GM23338 (cell line): ENCODE measurements around the gene SSR4. TPM values are rescaled to one million over a fixed set of nuclear protein-coding genes. Genes with fewer than 3 reads are reported as not detected.

Experiments used
- ATAC-seq: fragments of 200-7000 bp; cut with Tn5 transposase; 3 replicates; pipeline ENCODE4 v1.9.1; 2020
- DNase-seq: peaks from one replicate; pipeline ENCODE4 v3.0.0-alpha.2; 2015; ENCODE audit warnings: low spot score
- H2AFZ ChIP-seq: fragments of 200-600 bp; sonication (generic); 2 replicates; pipeline ENCODE4 v1.8.0; 2016; ENCODE audit warnings: antibody characterized with exemption, mild to moderate bottlenecking, moderate library complexity
- H3F3A ChIP-seq: fragments of 200-600 bp; sonication (generic); replicated peaks from 2 replicates; pipeline ENCODE4 v1.8.0; 2017; ENCODE audit warnings: antibody characterized with exemption, mixed run types, low read depth
- H3K27ac ChIP-seq: fragments of 200-600 bp; sonication (generic); 2 replicates; pipeline ENCODE4 v1.6.1; 2016; ENCODE audit warnings: low read depth
- H3K27me3 ChIP-seq: fragments of 200-600 bp; sonication (generic); 2 replicates; pipeline ENCODE4 v1.8.0; 2016; ENCODE audit warnings: mild to moderate bottlenecking, mixed run types, moderate library complexity; ENCODE audit not compliant: insufficient read depth
- H3K36me3 ChIP-seq: fragments of 200-600 bp; sonication (generic); 2 replicates; pipeline ENCODE4 v1.8.0; 2016; ENCODE audit warnings: mild to moderate bottlenecking; ENCODE audit not compliant: insufficient read depth
- H3K4me1 ChIP-seq: fragments of 200-600 bp; sonication (generic); 2 replicates; pipeline ENCODE4 v1.8.0; 2016; ENCODE audit warnings: mild to moderate bottlenecking, moderate library complexity; ENCODE audit not compliant: insufficient read depth
- H3K4me2 ChIP-seq: fragments of 200-600 bp; sonication (generic); 2 replicates; pipeline ENCODE4 v1.7.1; 2017; ENCODE audit warnings: mixed run types
- H3K4me3 ChIP-seq: fragments of 200-600 bp; sonication (generic); 2 replicates; pipeline ENCODE4 v1.6.1; 2016; ENCODE audit warnings: mixed run types
- H3K79me2 ChIP-seq: fragments of 200-600 bp; sonication (generic); replicated peaks from 2 replicates; pipeline ENCODE4 v1.8.0; 2017; ENCODE audit warnings: mild to moderate bottlenecking; ENCODE audit not compliant: insufficient read depth
- H3K9me2 ChIP-seq: fragments of 200-600 bp; sonication (generic); 2 replicates; pipeline ENCODE4 v1.8.0; 2017; ENCODE audit not compliant: insufficient read depth
- H4K20me1 ChIP-seq: fragments of 200-600 bp; sonication (generic); replicated peaks from 2 replicates; pipeline ENCODE4 v1.8.0; 2017; ENCODE audit warnings: mild to moderate bottlenecking; ENCODE audit not compliant: insufficient read depth
- H3K27ac Mint-ChIP-seq: 2 replicates; pipeline ENCODE4 v1.8.0; 2020; ENCODE audit warnings: inconsistent platforms, mild to moderate bottlenecking, moderate library complexity, mixed read lengths
- H3K27me3 Mint-ChIP-seq: 3 replicates; pipeline ENCODE4 v1.8.0; 2022; ENCODE audit warnings: low read depth, mild to moderate bottlenecking, moderate library complexity, mixed read lengths, inconsistent platforms; ENCODE audit not compliant: insufficient read depth, poor library complexity
- H3K36me3 Mint-ChIP-seq: 3 replicates; pipeline ENCODE4 v1.8.0; 2021; ENCODE audit warnings: low read depth, mild to moderate bottlenecking, inconsistent platforms, moderate library complexity, mixed read lengths
- H3K4me1 Mint-ChIP-seq: 3 replicates; pipeline ENCODE4 v1.8.0; 2020; ENCODE audit warnings: mild to moderate bottlenecking, inconsistent platforms, mixed read lengths
- H3K4me3 Mint-ChIP-seq: 3 replicates; pipeline ENCODE4 v1.8.0; 2021; ENCODE audit warnings: moderate library complexity, mild to moderate bottlenecking, inconsistent platforms, mixed read lengths
- H3K9me3 Mint-ChIP-seq: 3 replicates; pipeline ENCODE4 v1.8.0; 2020; ENCODE audit warnings: moderate library complexity, mild to moderate bottlenecking, inconsistent platforms, mixed read lengths
- CREB1 ChIP-seq: fragments of 250-450 bp; sonication (Bioruptor Pico); IDR thresholded peaks from 2 replicates; pipeline ENCODE4 v1.5.0; 2020; ENCODE audit warnings: low read depth, mild to moderate bottlenecking, moderate library complexity
- EZH2 ChIP-seq: fragments of 200-600 bp; sonication (generic); IDR thresholded peaks from one replicate; pipeline ENCODE4 v1.8.0; 2017; ENCODE audit warnings: antibody characterized with exemption, mild to moderate bottlenecking, low read depth; ENCODE audit not compliant: unreplicated experiment
- EZH2phosphoT487 ChIP-seq: fragments of 200-600 bp; sonication (generic); IDR thresholded peaks from one replicate; pipeline ENCODE4 v1.8.1; 2018; ENCODE audit warnings: antibody characterized with exemption; ENCODE audit not compliant: unreplicated experiment
- JUNB ChIP-seq: IDR thresholded peaks from one replicate; pipeline ENCODE4 v1.6.1; 2016; ENCODE audit warnings: antibody characterized with exemption; ENCODE audit not compliant: unreplicated experiment
- NANOG ChIP-seq: IDR thresholded peaks from 2 replicates; pipeline ENCODE4 v1.6.1; 2016; ENCODE audit warnings: antibody characterized with exemption, borderline replicate concordance
- POLR2AphosphoS5 ChIP-seq: IDR thresholded peaks from 2 replicates; pipeline ENCODE4 v1.6.1; 2016; ENCODE audit warnings: antibody characterized with exemption, low read depth
- ZNF114 ChIP-seq: fragments of 250-450 bp; sonication (Bioruptor Pico); IDR thresholded peaks from 2 replicates; pipeline ENCODE4 v1.5.0; 2020; ENCODE audit warnings: mild to moderate bottlenecking, moderate library complexity
- ZNF331 ChIP-seq: fragments of 250-450 bp; sonication (Bioruptor Pico); IDR thresholded peaks from 2 replicates; pipeline ENCODE4 v1.5.0; 2020; ENCODE audit warnings: low read depth, mild to moderate bottlenecking, moderate library complexity
- polyA plus RNA-seq: library from polyadenylated mRNA; unstranded; fragments of >200 nt; fragmentation: Nextera tagmentation; extraction: Ambion mirVana; gene quantifications from 2 replicates; pipeline ENCODE4 v1.2.1, GENCODE V29; 2016
- total RNA-seq: library from RNA; depleted of rRNA; stranded (reverse); fragments of >200 nt; shearing (Covaris generic); gene quantifications from 2 replicates; pipeline ENCODE4 v1.2.3, GENCODE V29; 2014
- TF ChIP-seq, protein P1 (sequence below): fragments of 250-450 bp; sonication (Bioruptor Pico); IDR thresholded peaks from 2 replicates; pipeline ENCODE4 v1.5.0; 2020; ENCODE audit warnings: mild to moderate bottlenecking, moderate library complexity
- TF ChIP-seq, protein P2 (sequence below): IDR thresholded peaks from 2 replicates; pipeline ENCODE4 v1.6.1; 2016; ENCODE audit warnings: antibody characterized with exemption

Gene SSR4
- total and polyA plus RNA-seq, 2 experiments from 2014 or later: 107 to 352 TPM

DNA sequence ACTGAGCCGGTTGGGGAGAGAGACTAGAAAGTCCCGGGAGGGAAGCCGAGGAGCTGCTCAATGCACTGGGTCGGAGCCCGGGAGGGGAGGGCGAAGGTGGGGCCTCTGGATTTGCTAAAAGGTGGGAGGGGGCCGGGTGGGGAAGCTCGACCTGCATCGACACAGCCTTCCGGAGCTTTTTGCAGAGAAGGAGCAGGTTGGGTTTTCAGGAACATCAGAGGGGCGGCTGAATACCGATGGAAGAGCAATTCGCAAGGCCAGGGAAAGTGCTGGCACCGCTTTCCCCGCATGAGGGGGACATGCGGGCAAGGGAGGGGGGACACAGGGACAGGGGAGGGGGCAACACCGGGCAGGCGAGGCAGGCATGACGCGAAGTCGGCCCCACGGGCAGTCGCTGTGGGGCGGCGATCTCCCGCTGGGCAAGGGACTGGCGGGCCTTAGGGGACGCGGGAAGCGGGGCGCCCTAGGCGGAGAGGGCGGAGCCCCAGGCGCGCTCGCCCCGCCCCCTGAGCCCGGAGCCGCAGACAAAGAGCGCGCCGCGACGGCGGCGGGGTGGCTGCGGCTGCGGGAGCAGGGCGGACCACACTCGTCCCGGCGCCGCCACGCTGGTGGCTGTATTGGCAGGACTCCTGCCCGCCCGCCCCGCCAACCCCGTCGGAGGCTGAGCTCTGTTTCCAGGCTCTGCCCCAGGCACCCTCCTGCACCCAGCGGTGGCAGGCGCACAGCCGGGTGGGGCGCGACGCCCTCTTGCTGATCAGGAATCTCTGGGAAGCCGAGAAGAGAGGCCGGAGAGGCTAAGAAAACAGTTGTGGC is 24.3 kb downstream of the SSR4 start:
- no peaks in the 10 kb centered on the region for H3K27me3 ChIP-seq
- 0 out of 2 replicates have a peak, but pooled peaks cover 2% of the 10 kb centered on the region for H3F3A ChIP-seq
- H3K27ac ChIP-seq: peak overlapping the region; percentile 84
- Mint-ChIP-seq H3K4me1 (peaks cover 46% of the 10 kb centered on the region), H3K4me3 (peak overlapping the region; percentile 63), H3K36me3 (peaks cover 15% of the 10 kb centered on the region; the same call in 2 of the 3 replicates), H3K27ac (peak overlapping the region; percentile 81; the same call in 1 of the 2 replicates), H3K9me3 (no peaks in the 10 kb centered on the region), H3K27me3 (peaks cover 9% of the 10 kb centered on the region)
- H3K36me3 ChIP-seq: no peaks in the 10 kb centered on the region
- H3K4me2 ChIP-seq: peak overlapping the region; percentile 73
- H2AFZ ChIP-seq: no peak overlapping the region
- peak overlapping the region; percentile 52 for H3K4me3 ChIP-seq
- no peaks in the 10 kb centered on the region for H3K9me2 ChIP-seq
- DNase-seq (peak; percentile 68), ATAC-seq (peak; percentile 76)
- TF ChIP-seq POLR2AphosphoS5: peak; percentile 39; the same call in 1 of the 2 replicates
- TF ChIP-seq, protein P1, sequence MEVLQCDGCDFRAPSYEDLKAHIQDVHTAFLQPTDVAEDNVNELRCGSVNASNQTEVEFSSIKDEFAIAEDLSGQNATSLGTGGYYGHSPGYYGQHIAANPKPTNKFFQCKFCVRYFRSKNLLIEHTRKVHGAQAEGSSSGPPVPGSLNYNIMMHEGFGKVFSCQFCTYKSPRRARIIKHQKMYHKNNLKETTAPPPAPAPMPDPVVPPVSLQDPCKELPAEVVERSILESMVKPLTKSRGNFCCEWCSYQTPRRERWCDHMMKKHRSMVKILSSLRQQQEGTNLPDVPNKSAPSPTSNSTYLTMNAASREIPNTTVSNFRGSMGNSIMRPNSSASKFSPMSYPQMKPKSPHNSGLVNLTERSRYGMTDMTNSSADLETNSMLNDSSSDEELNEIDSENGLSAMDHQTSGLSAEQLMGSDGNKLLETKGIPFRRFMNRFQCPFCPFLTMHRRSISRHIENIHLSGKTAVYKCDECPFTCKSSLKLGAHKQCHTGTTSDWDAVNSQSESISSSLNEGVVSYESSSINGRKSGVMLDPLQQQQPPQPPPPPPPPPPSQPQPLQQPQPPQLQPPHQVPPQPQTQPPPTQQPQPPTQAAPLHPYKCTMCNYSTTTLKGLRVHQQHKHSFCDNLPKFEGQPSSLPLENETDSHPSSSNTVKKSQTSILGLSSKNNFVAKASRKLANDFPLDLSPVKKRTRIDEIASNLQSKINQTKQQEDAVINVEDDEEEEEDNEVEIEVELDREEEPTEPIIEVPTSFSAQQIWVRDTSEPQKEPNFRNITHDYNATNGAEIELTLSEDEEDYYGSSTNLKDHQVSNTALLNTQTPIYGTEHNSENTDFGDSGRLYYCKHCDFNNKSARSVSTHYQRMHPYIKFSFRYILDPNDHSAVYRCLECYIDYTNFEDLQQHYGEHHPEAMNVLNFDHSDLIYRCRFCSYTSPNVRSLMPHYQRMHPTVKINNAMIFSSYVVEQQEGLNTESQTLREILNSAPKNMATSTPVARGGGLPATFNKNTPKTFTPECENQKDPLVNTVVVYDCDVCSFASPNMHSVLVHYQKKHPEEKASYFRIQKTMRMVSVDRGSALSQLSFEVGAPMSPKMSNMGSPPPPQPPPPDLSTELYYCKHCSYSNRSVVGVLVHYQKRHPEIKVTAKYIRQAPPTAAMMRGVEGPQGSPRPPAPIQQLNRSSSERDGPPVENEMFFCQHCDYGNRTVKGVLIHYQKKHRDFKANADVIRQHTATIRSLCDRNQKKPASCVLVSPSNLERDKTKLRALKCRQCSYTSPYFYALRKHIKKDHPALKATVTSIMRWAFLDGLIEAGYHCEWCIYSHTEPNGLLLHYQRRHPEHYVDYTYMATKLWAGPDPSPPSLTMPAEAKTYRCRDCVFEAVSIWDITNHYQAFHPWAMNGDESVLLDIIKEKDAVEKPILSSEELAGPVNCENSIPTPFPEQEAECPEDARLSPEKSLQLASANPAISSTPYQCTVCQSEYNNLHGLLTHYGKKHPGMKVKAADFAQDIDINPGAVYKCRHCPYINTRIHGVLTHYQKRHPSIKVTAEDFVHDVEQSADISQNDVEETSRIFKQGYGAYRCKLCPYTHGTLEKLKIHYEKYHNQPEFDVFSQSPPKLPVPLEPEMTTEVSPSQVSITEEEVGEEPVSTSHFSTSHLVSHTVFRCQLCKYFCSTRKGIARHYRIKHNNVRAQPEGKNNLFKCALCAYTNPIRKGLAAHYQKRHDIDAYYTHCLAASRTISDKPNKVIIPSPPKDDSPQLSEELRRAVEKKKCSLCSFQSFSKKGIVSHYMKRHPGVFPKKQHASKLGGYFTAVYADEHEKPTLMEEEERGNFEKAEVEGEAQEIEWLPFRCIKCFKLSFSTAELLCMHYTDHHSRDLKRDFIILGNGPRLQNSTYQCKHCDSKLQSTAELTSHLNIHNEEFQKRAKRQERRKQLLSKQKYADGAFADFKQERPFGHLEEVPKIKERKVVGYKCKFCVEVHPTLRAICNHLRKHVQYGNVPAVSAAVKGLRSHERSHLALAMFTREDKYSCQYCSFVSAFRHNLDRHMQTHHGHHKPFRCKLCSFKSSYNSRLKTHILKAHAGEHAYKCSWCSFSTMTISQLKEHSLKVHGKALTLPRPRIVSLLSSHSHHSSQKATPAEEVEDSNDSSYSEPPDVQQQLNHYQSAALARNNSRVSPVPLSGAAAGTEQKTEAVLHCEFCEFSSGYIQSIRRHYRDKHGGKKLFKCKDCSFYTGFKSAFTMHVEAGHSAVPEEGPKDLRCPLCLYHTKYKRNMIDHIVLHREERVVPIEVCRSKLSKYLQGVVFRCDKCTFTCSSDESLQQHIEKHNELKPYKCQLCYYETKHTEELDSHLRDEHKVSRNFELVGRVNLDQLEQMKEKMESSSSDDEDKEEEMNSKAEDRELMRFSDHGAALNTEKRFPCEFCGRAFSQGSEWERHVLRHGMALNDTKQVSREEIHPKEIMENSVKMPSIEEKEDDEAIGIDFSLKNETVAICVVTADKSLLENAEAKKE (CRISPR knock-in tag): no peak
- peaks cover 40% of the 10 kb centered on the region for H3K4me1 ChIP-seq
- peaks cover 95% of the 10 kb centered on the region for H3K79me2 ChIP-seq
- H4K20me1 ChIP-seq: peaks cover 13% of the 10 kb centered on the region; the same call in 1 of the 2 replicates

DNA sequence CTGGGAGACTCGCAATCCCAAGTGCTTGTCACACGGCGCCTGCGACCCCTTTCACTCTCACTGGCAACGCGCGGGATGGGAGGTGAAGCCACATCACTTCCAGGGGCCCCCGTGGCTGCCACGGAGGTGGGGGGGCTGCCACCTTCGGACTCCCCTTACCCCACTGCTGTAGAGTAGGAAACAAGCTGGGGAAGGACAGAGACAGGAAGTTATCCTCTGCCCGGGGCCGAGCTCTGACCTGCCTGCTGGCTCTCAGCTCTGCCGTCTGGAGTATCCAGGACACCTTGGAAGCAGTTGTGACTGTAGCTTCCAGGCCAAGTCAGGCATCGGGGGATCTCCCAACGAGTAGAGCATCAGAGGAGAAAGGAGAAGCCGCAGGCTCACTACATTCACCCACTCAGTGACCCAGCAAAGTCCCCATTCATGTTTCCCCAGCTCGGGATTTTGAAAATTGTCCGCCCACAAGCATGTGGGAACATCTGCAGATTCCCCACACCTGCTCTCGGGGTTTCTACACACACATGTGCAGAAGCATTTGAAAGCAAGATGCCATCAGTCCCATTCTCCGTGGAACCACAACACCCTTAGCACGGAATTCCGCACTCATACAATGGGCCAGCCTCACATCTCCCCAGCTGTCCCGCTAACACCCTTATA is 25.0 kb downstream of the SSR4 start:
- Histone ChIP-seq H3K4me3 (peak overlapping the region; percentile 52), H3F3A (0 out of 2 replicates have a peak, but pooled peaks cover 2% of the 10 kb centered on the region), H3K4me2 (peak overlapping the region; percentile 73), H3K9me2 (no peaks in the 10 kb centered on the region), H4K20me1 (peaks cover 13% of the 10 kb centered on the region; the same call in 1 of the 2 replicates), H3K4me1 (peaks cover 41% of the 10 kb centered on the region), H3K27me3 (no peaks in the 10 kb centered on the region), H2AFZ (no peak overlapping the region), H3K79me2 (peaks cover 95% of the 10 kb centered on the region), H3K36me3 (no peaks in the 10 kb centered on the region), H3K27ac (peak overlapping the region; percentile 84)
- Mint-ChIP-seq H3K4me3 (peak overlapping the region; percentile 63), H3K4me1 (peaks cover 51% of the 10 kb centered on the region), H3K27me3 (peaks cover 9% of the 10 kb centered on the region), H3K27ac (peak overlapping the region; percentile 81), H3K9me3 (no peaks in the 10 kb centered on the region), H3K36me3 (peaks cover 21% of the 10 kb centered on the region; the same call in 2 of the 3 replicates)
- DNase-seq (no peak), ATAC-seq (peak; percentile 31)
- TF ChIP-seq JUNB (no peak), ZNF114 (CRISPR knock-in tag) (no peak), EZH2phosphoT487 (no peak), ZNF331 (CRISPR knock-in tag) (no peak), POLR2AphosphoS5 (no peak), EZH2 (no peak), CREB1 (CRISPR knock-in tag) (no peak), NANOG (no peak)
- TF ChIP-seq, protein P2, sequence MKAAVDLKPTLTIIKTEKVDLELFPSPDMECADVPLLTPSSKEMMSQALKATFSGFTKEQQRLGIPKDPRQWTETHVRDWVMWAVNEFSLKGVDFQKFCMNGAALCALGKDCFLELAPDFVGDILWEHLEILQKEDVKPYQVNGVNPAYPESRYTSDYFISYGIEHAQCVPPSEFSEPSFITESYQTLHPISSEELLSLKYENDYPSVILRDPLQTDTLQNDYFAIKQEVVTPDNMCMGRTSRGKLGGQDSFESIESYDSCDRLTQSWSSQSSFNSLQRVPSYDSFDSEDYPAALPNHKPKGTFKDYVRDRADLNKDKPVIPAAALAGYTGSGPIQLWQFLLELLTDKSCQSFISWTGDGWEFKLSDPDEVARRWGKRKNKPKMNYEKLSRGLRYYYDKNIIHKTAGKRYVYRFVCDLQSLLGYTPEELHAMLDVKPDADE: no peak
